ENCODE data around the gene POMC.

POMC gene

DNA sequence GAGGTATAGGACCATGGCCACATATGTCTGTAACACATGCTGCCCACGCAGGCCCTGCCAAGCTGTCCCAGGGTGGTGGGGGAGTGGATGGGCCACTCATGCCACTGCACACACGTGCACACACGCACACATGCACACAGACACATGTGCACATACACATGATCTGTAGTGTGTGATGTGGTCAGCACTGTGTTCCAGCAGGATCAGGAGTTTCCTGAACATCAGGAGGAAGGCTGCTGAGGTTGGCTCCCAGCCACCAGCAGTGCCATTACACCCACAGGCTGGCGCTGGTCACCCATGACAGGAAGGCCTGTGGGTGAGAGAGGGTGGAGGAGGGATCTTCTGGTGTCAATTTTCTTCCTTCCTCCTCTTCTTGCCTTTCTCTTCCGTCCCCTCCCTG, 44.7 kb downstream of the POMC start:
- Histone ChIP-seq H3K4me2 (ENCODE audit: low read depth, low read length, poor library complexity, severe bottlenecking) (no peak overlapping the region), H3K27me3 (ENCODE audit: low read length) (no peaks in the 10 kb centered on the region), H3K36me3 (ENCODE audit: low read length) (no peaks in the 10 kb centered on the region), H3K9me3 (ENCODE audit: insufficient read depth, low read length) (no peaks in the 10 kb centered on the region), H3K9me2 (replicated peaks; ENCODE audit: insufficient read depth, low read length) (no peaks in the 10 kb centered on the region), H3K9ac (ENCODE audit: low read length) (no peak overlapping the region), H2AFZ (ENCODE audit: low read depth, low read length, severe bottlenecking) (no peak overlapping the region), H3K4me3 (ENCODE audit: insufficient read depth, low read length, poor library complexity, severe bottlenecking) (no peak overlapping the region), H3K79me2 (ENCODE audit: insufficient read depth, low read length) (no peaks in the 10 kb centered on the region), H3F3A (ENCODE audit: insufficient read depth) (no peaks in the 10 kb centered on the region), H3K27ac (ENCODE audit: low read depth, low read length) (no peak overlapping the region), H4K20me1 (ENCODE audit: low read depth, low read length) (no peaks in the 10 kb centered on the region)
- no peak for TF ChIP-seq EZH2phosphoT487 (conservative IDR thresholded peaks at IDR 0.05; ENCODE audit: low read length)
- TF ChIP-seq CTCF (IDR thresholded peaks at IDR 0.05; ENCODE audit: insufficient read depth, low read length, poor library complexity, severe bottlenecking): no peak

- Histone ChIP-seq H3K27ac (ENCODE audit: low read depth, low read length) (no peak overlapping the region), H3K9ac (ENCODE audit: low read length) (no peak overlapping the region), H3K4me3 (ENCODE audit: insufficient read depth, low read length, poor library complexity, severe bottlenecking) (no peak overlapping the region), H3K9me2 (replicated peaks; ENCODE audit: insufficient read depth, low read length) (no peaks in the 10 kb centered on the region), H3K79me2 (ENCODE audit: insufficient read depth, low read length) (no peaks in the 10 kb centered on the region), H3K9me3 (ENCODE audit: insufficient read depth, low read length) (no peaks in the 10 kb centered on the region), H4K20me1 (ENCODE audit: low read depth, low read length) (no peaks in the 10 kb centered on the region), H3F3A (ENCODE audit: insufficient read depth) (no peaks in the 10 kb centered on the region), H2AFZ (ENCODE audit: low read depth, low read length, severe bottlenecking) (no peak overlapping the region), H3K4me2 (ENCODE audit: low read depth, low read length, poor library complexity, severe bottlenecking) (no peak overlapping the region), H3K36me3 (ENCODE audit: low read length) (no peaks in the 10 kb centered on the region), H3K27me3 (ENCODE audit: low read length) (no peaks in the 10 kb centered on the region)
- TF ChIP-seq CTCF (IDR thresholded peaks at IDR 0.05; ENCODE audit: insufficient read depth, low read length, poor library complexity, severe bottlenecking) (no peak), EZH2phosphoT487 (conservative IDR thresholded peaks at IDR 0.05; ENCODE audit: low read length) (no peak)
Measured at GRCh38 chr2:25122367-25122766, 46.0 kb downstream of the POMC start.

GRCh38 chr2:25119263-25119662, 49.1 kb downstream of the POMC start:
- H3K27ac ChIP-seq (ENCODE audit: low read depth, low read length): no peak overlapping the region
- no peaks in the 10 kb centered on the region for H3K36me3 ChIP-seq (ENCODE audit: low read length)
- no peak overlapping the region for H3K4me2 ChIP-seq (ENCODE audit: low read depth, low read length, poor library complexity, severe bottlenecking)
- H3K9ac ChIP-seq (ENCODE audit: low read length): no peak overlapping the region
- H3K79me2 ChIP-seq (ENCODE audit: insufficient read depth, low read length): no peaks in the 10 kb centered on the region
- H3K9me3 ChIP-seq (ENCODE audit: insufficient read depth, low read length): no peaks in the 10 kb centered on the region
- H4K20me1 ChIP-seq (ENCODE audit: low read depth, low read length): no peaks in the 10 kb centered on the region
- no peaks in the 10 kb centered on the region for H3K9me2 ChIP-seq (replicated peaks; ENCODE audit: insufficient read depth, low read length)
- TF ChIP-seq CTCF (IDR thresholded peaks at IDR 0.05; ENCODE audit: insufficient read depth, low read length, poor library complexity, severe bottlenecking) (no peak), EZH2phosphoT487 (conservative IDR thresholded peaks at IDR 0.05; ENCODE audit: low read length) (no peak)
- H2AFZ ChIP-seq (ENCODE audit: low read depth, low read length, severe bottlenecking): no peak overlapping the region
- no peak overlapping the region for H3K4me3 ChIP-seq (ENCODE audit: insufficient read depth, low read length, poor library complexity, severe bottlenecking)
- no peaks in the 10 kb centered on the region for H3F3A ChIP-seq (ENCODE audit: insufficient read depth)
- H3K27me3 ChIP-seq (ENCODE audit: low read length): no peaks in the 10 kb centered on the region

DNA sequence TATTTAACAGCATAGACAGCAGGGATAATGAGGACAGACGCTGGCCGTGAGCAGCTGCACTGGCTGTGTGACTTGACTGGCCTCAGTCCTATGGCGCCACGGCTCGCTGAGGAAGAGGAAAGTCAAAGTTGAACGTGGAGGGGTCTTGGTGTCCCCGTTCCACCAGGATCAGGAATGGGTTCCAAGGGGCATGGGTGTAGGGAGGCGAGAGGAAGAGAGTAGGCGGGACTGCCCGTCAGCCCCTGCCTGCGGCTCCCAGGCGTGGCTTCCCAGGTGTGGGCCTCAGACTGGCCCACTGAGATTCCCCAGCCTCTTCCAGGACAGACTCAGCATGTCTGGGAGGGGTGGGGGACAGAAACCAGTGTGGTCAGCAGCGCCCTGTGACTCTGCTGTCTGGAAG, 51.4 kb downstream of the POMC start:
- Histone ChIP-seq H3K4me2 (ENCODE audit: low read depth, low read length, poor library complexity, severe bottlenecking) (no peak overlapping the region), H2AFZ (ENCODE audit: low read depth, low read length, severe bottlenecking) (no peak overlapping the region), H3K27me3 (ENCODE audit: low read length) (no peaks in the 10 kb centered on the region), H3K4me3 (ENCODE audit: insufficient read depth, low read length, poor library complexity, severe bottlenecking) (no peak overlapping the region), H3F3A (ENCODE audit: insufficient read depth) (no peaks in the 10 kb centered on the region), H4K20me1 (ENCODE audit: low read depth, low read length) (no peaks in the 10 kb centered on the region), H3K9me2 (replicated peaks; ENCODE audit: insufficient read depth, low read length) (no peaks in the 10 kb centered on the region), H3K9ac (ENCODE audit: low read length) (no peak overlapping the region), H3K27ac (ENCODE audit: low read depth, low read length) (no peak overlapping the region), H3K79me2 (ENCODE audit: insufficient read depth, low read length) (no peaks in the 10 kb centered on the region), H3K36me3 (ENCODE audit: low read length) (no peaks in the 10 kb centered on the region), H3K9me3 (ENCODE audit: insufficient read depth, low read length) (no peaks in the 10 kb centered on the region)
- TF ChIP-seq EZH2phosphoT487 (conservative IDR thresholded peaks at IDR 0.05; ENCODE audit: low read length) (no peak), CTCF (IDR thresholded peaks at IDR 0.05; ENCODE audit: insufficient read depth, low read length, poor library complexity, severe bottlenecking) (no peak)
